NCI-H2107 treated with DMSO at 0.1 percent for 48 hours (cell line): ENCODE results near the gene PLK5.
A peak's percentile ranks its signal among the peaks of the same experiment; 100 is the strongest.
"Not testable (repeated sequence)": the region's sequence is repeated elsewhere in the genome, so short reads cannot be mapped to it uniquely, and the experiment has no call there.

Experiments used
- DNase-seq: peaks from one replicate; lab custom pipeline; 2025; ENCODE audit not compliant: unreplicated experiment; lab: John Stamatoyannopoulos, UW

PLK5 gene

DNA sequence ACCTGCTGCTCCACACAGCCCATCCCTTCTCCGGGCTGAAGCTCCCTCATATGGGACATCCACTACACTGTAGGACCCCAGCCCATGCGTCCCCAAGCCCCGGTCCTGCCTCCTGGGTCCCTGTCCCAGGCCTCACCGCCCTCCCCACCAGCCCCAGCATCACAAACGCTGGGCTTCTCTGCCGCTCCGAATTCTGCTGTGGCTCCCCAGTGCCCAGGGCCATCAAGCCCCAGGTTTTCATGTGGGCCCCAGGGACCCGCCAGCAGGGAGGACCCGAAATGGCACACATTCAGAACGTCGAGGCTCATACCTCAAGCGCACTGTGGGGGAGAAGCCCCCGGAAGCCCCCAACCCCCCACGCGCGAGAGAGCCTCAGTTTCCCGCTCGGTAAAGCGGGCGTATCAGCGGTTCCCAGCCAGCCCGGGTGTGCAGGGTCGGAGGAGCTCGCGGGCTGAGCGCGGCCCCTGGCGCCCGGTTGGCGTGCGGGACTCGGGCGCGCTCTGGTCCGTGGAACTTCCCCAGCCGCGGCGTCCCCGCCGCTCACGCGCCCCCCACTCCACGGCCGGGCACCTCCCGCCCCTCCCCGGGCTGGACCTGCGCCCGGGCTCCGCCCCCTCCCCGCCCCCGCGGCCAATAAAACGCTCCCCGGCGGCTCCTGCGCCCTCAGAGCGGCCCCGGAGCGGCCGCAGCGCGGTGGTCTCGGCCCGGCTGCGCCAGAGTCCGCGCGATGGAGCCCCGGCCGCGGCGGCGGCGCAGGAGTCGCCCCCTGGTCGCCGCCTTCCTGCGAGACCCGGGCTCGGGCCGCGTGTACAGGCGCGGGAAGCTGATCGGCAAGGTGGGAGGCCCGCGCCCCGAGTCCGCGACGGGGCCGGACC is at the start of gene PLK5:
PLK5 (plus strand) TSS at position 666 of the 875 bp plus-strand sequence. CDS start 2,920 bp downstream, outside the sequence.
- DNase-seq, result no peak

DNA sequence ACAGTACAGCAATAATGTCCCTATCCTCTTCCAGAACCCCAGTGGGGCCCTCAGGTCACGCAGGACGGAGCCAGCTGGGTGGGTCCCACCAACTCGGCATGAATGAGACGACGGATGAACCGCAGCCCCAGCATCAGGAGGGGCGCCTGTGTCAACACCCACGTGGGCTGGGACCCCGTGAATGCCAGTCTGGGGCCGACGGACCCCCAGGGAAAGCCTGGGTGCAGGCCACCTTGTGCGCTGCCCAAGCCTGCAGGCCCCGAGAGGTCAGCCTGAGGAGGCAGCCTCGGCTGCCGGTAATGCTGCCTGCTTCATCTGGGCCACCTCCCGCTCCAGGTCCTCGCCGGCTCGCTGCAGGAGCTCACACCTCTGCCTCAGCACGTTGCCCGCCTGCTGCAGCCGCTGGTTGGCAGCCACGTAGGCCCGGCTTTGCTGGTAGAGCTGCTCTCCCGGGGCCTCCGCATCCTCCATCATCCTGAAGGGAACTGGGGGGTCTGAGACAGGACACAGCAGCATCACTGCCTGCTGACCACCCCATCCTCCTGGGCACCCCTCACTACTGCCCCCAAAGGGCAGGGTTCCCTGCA is 49.0 kb upstream of the PLK5 start:
- no peak for DNase-seq

- DNase-seq, result no peak
These were observed 48.0 kb upstream of the PLK5 start for GRCh38 chr19:1475751-1476437.

DNA sequence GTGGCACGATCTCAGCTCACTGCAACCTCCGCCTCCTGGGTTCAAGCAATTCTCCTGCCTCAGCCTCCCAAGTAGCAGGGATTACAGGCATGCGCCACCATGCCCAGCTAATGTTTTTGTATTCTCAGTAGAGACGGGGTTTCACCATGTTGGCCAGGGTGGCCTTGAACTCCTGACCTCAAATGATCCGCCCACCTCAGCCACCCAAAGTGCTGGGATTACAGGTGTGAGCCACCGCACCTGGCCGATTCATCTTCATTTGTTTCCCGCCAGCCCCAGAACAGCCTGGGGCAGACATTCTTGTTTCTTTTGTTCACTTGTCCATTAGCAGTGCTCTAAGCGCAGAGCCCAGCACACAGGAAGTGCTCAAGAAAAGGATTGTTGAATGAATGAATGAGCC is 46.8 kb upstream of the PLK5 start:
- DNase-seq, result not testable (repeated sequence)

GRCh38 chr19:1478934-1479707 is 44.8 kb upstream of the PLK5 start, which contains the start of gene C19orf25:
Gene C19orf25 (minus strand): TSS chr19:1479215. CDS start chr19:1478903, 312 bp downstream.
- DNase-seq, result peak; percentile 67

- no peak for DNase-seq
These were observed 42.5 kb upstream of the PLK5 start for GRCh38 chr19:1481224-1481892.

GRCh38 chr19:1481893-1482360 is 42.0 kb upstream of the PLK5 start:
- DNase-seq, result no peak

DNA sequence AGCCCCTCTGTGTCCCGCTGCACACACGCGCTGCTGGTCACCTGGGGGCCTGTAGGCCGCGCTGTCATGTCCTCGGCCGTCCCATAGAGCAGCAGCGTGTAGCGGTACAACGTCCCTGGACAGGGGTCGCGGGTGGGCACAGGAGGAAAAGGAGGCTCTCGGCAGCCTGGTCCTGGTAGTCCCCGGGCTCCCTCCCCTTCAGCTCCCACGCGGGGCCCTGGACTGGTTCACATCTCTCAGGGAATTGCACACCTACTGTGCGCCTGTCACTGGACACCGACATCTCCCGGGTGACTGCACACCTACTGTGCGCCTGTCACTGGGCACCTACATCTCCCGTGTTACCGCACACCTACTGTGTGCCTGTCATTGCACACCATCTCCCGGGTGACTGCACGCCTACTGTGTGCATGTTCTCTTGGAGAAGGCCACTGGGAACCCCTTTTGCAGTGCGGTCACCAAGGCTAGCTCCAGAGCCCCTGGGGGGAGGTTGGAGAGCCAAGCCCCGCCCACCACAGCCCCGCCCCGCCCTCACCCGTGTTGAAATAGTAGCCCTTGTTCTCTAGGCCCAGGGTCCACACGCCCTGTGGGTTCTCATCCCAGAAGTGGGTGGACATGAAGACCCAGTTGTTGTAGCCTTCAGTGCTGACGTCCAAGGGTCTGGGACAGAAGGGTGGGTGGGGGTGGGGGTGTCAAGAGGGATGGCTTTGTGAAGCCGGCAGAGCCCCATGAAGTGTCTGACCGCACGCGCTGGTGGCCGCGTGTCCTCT is 41.3 kb upstream of the PLK5 start:
- DNase-seq, result no peak

GRCh38 chr19:1483131-1483978 is 40.5 kb upstream of the PLK5 start:
- no peak for DNase-seq

GRCh38 chr19:1483979-1484428 is 39.9 kb upstream of the PLK5 start:
- DNase-seq, result no peak

GRCh38 chr19:1486720-1487575 is 36.9 kb upstream of the PLK5 start:
- no peak for DNase-seq

GRCh38 chr19:1487576-1488281 is 36.1 kb upstream of the PLK5 start:
- DNase-seq, result no peak

DNA sequence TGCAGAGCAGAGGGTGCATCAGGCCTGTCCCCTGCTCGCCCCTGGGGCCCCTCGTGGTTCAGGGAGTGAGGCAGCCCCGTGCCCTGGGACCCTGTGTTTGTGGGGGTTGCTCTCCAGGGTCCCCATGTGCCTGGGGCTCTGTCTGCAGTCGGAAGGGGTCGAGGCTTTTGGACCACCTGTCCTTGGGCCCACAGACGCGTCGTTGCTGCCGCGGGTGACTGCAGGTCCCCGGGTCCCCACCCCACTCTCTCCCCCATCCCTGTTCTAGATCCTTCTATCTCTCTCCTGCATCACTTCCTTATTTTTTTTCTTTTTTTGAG is 35.6 kb upstream of the PLK5 start:
- DNase-seq, result no peak

DNA sequence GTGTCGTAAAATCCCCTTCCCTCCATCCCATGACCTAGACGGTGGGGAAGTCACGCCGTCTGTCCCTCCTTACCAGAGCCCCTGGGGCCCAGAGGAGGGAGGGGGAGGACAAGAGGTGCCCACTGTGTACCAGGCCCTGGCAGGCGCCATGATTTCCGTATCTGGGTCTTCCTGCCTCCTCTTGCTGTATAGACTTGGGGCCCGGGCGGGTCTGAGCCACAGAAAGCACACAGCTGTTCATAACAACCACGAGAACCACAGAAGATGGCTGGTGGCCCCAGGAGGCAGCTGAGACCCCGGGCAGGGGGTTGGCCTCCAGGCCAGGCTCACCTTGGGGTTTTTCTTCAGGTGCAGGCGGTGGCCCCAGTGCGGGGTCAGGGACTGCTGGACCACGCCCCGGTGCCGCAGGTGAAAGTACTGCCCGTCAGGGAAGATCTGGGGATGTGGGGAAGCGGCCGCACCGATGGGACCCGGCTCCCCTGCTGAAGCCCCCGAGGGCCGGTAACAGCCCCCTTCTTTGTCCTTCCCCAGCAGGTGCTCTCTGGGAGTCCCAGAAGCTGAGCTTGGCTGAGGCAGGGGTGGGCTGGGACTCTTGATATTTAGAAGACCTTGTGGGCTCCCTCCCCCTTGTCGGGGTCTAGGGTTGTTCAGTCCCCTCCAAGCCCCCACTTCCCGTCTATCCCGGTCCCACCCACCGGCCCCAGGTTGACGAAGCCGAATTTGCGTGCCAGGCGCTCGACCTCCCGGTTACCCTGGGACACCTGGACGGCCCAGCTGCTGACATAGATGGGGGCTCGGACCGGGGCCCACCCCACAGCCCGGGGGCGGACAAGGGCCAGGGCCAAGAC is 34.2 kb upstream of the PLK5 start:
- no peak for DNase-seq

DNA sequence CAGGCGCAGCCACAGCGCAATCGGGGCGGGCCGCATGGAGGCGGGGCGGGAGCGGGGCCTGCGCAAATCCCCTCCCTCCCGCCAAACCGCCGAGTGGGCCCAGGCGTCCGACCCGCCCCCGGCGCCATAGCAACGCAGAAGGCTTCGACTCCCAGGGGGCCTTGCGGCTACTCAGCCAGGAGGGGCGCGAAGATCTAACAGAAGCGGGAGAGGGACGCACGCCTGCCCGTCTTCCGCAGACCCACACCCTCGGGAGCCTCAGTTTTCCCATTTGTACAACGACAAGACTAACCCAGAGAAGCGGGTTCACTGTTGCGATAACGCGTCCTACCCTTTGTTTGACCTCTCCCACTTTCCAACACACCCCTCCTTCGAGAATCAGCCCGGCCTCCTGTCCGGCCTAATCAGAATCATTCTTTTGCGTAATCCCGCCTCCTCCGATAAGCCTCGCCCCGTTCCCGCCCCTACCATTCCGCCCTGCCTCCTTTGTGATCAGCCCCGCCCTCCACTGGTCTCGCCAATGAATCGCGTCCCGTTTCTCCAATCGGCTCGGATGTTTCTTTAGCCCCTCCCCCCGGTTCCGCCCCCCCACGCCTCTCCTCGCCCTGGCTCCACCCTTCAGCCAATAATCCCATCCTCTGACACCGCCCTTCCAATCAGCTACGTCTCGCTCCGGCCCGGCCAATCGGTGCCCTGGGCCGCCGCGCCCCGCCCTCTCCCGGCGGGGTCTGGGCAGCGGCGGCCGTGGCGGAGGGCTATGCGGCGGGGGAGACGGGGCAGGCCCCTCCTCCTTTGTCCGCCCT is 33.4 kb upstream of the PLK5 start, which contains the start of gene PCSK4:
PCSK4 (minus strand) TSS at position 40 of the 803 bp plus-strand sequence; CDS start at position 36, 4 bp downstream.
- peak; percentile 99 for DNase-seq
